IMR-90 (cell line): ENCODE measurements around the gene HEATR3.

Source experiments
- BHLHE40 ChIP-seq: fragments of 150-350 bp; IDR thresholded peaks from 2 replicates; pipeline ENCODE4 v1.6.1; 2016; ENCODE audit warnings: mild to moderate bottlenecking, low read depth, low read length
- CEBPB ChIP-seq: IDR thresholded peaks from 2 replicates; pipeline ENCODE4 v1.6.1; 2012; ENCODE audit warnings: low read depth, low read length, improper control_type of control experiment
- CHD1 ChIP-seq: IDR thresholded peaks from 2 replicates; pipeline ENCODE4 v1.6.1; 2012; ENCODE audit warnings: low read depth, low read length, improper control_type of control experiment
- MAFK ChIP-seq: IDR thresholded peaks from 2 replicates; pipeline ENCODE4 v1.6.1; 2012; ENCODE audit warnings: low read depth, low read length, improper control_type of control experiment
- MAZ ChIP-seq: IDR thresholded peaks from 2 replicates; pipeline ENCODE4 v1.6.1; 2012; ENCODE audit warnings: low read depth, mild to moderate bottlenecking, low read length, improper control_type of control experiment, moderate library complexity, borderline replicate concordance
- MXI1 ChIP-seq: IDR thresholded peaks from 2 replicates; pipeline ENCODE4 v1.6.1; 2012; ENCODE audit warnings: low read depth, mild to moderate bottlenecking, low read length, moderate library complexity, borderline replicate concordance
- NFE2L2 ChIP-seq: fragments of 150-350 bp; IDR thresholded peaks from 2 replicates; pipeline ENCODE4 v1.6.1; 2016; ENCODE audit warnings: low read depth, mild to moderate bottlenecking, low read length
- POLR2A ChIP-seq: IDR thresholded peaks from 2 replicates; pipeline ENCODE4 v1.6.1; 2012; ENCODE audit warnings: mild to moderate bottlenecking, low read depth, low read length
- RCOR1 ChIP-seq: IDR thresholded peaks from 2 replicates; pipeline ENCODE4 v1.6.1; 2012; ENCODE audit warnings: mild to moderate bottlenecking, low read length, improper control_type of control experiment; ENCODE audit not compliant: insufficient replicate concordance
- RFX5 ChIP-seq: IDR thresholded peaks from 2 replicates; pipeline ENCODE4 v1.8.0; 2012; ENCODE audit warnings: low read depth, mild to moderate bottlenecking, low read length, moderate library complexity
- SMC3 ChIP-seq: fragments of 150-350 bp; IDR thresholded peaks from 2 replicates; pipeline ENCODE4 v1.6.1; 2016; ENCODE audit warnings: low read depth, mild to moderate bottlenecking, antibody characterized with exemption, low read length, moderate library complexity
- TF ChIP-seq, protein P1 (sequence below): fragments of 150-350 bp; IDR thresholded peaks from 2 replicates; pipeline ENCODE4 v1.6.1; 2017; ENCODE audit warnings: mild to moderate bottlenecking, antibody characterized with exemption, low read length, low read depth
- TF ChIP-seq, protein P2 (sequence below): conservative IDR thresholded peaks from 2 replicates; pipeline ENCODE4 v1.5.1; 2012; ENCODE audit warnings: mild to moderate bottlenecking, low read depth, low read length, improper control_type of control experiment

DNA sequence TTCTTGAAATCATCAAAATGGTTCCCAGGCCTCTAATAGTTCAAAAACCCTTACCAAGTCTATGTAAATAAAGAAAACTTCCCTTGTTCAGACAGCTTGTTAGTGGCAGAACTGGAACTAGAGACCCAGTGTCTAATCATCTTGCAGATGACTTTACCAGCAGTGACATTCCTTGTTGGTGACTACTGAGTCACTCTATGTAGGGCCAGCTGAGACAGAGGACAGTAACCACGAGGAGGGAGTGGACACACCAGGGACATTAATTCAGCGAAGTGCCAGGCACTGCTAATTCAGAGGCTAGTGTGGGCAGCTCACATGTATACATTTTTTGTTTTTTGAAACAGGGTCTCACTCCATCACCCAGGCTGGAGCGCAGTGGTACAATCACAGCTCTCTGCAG lies 6.1 kb upstream of the HEATR3 start:
- TF ChIP-seq POLR2A, result no peak
- TF ChIP-seq, protein P1, sequence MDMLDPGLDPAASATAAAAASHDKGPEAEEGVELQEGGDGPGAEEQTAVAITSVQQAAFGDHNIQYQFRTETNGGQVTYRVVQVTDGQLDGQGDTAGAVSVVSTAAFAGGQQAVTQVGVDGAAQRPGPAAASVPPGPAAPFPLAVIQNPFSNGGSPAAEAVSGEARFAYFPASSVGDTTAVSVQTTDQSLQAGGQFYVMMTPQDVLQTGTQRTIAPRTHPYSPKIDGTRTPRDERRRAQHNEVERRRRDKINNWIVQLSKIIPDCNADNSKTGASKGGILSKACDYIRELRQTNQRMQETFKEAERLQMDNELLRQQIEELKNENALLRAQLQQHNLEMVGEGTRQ, result no peak
- no peak for TF ChIP-seq NFE2L2
- TF ChIP-seq MAFK, result no peak
- no peak for TF ChIP-seq RFX5
- TF ChIP-seq, protein P2, sequence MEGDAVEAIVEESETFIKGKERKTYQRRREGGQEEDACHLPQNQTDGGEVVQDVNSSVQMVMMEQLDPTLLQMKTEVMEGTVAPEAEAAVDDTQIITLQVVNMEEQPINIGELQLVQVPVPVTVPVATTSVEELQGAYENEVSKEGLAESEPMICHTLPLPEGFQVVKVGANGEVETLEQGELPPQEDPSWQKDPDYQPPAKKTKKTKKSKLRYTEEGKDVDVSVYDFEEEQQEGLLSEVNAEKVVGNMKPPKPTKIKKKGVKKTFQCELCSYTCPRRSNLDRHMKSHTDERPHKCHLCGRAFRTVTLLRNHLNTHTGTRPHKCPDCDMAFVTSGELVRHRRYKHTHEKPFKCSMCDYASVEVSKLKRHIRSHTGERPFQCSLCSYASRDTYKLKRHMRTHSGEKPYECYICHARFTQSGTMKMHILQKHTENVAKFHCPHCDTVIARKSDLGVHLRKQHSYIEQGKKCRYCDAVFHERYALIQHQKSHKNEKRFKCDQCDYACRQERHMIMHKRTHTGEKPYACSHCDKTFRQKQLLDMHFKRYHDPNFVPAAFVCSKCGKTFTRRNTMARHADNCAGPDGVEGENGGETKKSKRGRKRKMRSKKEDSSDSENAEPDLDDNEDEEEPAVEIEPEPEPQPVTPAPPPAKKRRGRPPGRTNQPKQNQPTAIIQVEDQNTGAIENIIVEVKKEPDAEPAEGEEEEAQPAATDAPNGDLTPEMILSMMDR, result no peak
- no peak for TF ChIP-seq MAZ
- no peak for TF ChIP-seq MXI1
- no peak for TF ChIP-seq RCOR1
- TF ChIP-seq SMC3, result no peak
- TF ChIP-seq CHD1, result no peak
- TF ChIP-seq BHLHE40, result no peak
- TF ChIP-seq CEBPB, result no peak
